Liver (tissue), 9 donors: ENCODE measurements around the gene FAM222A. TPM values are rescaled to one million over a fixed set of nuclear protein-coding genes. Genes with fewer than 3 reads are reported as not detected.

Experiments
- DNase-seq: peaks from one replicate; pipeline ENCODE4 v3.0.0-alpha.2; 2017; ENCODE audit warnings: low spot score
- H3K27ac ChIP-seq, 2 donors: one replicate each; pipeline ENCODE4 v1.7.0; 2013; ENCODE audit warnings: inconsistent platforms in 2 of 2, low read length in 2 of 2, control low read depth in 1 of 2, low read depth in 1 of 2, mild to moderate bottlenecking in 1 of 2
- H3K27me3 ChIP-seq, 4 donors: one replicate each; pipeline versions ENCODE4 v1.6.1 to v1.7.0; 2013; ENCODE audit warnings: low read length in 3 of 4, inconsistent platforms in 1 of 4, mild to moderate bottlenecking in 1 of 4, moderate library complexity in 1 of 4; ENCODE audit not compliant: control insufficient read depth in 4 of 4, insufficient read depth in 4 of 4
- H3K36me3 ChIP-seq, 4 donors: one replicate each; pipeline versions ENCODE4 v1.6.1 to v1.7.0; 2013; ENCODE audit warnings: low read length in 3 of 4, mild to moderate bottlenecking in 3 of 4, low read depth in 1 of 4, moderate library complexity in 1 of 4; ENCODE audit not compliant: control insufficient read depth in 4 of 4, insufficient read depth in 3 of 4
- H3K4me1 ChIP-seq, 4 donors: one replicate each; pipeline versions ENCODE4 v1.6.1 to v1.7.0; 2013; ENCODE audit warnings: low read length in 3 of 4, mild to moderate bottlenecking in 3 of 4, moderate library complexity in 1 of 4; ENCODE audit not compliant: control insufficient read depth in 4 of 4, insufficient read depth in 4 of 4
- H3K4me3 ChIP-seq, 3 donors: one replicate each; pipeline versions ENCODE4 v1.6.1 to v1.7.0; 2013; ENCODE audit warnings: low read length in 3 of 3, control low read depth in 1 of 3, low read depth in 1 of 3, mild to moderate bottlenecking in 1 of 3
- H3K9ac ChIP-seq, 2 donors: one replicate each; pipeline ENCODE4 v1.7.0; 2013; ENCODE audit warnings: low read length in 2 of 2, mild to moderate bottlenecking in 2 of 2, moderate library complexity in 2 of 2, control low read depth in 1 of 2, low read depth in 1 of 2
- H3K9me3 ChIP-seq, 4 donors: one replicate each; pipeline versions ENCODE4 v1.6.1 to v1.7.0; 2013; ENCODE audit warnings: low read length in 3 of 4; ENCODE audit not compliant: control insufficient read depth in 4 of 4
- FOXA1 ChIP-seq: IDR thresholded peaks from 2 replicates; pipeline ENCODE4 v1.6.1; 2016; ENCODE audit warnings: antibody characterized with exemption
- GABPA ChIP-seq, 2 donors: IDR thresholded peaks in 1 of 2; conservative IDR thresholded peaks in 1 of 2; 2 replicates each; pipeline ENCODE4 v1.6.1; 2016; ENCODE audit warnings: antibody characterized with exemption in 2 of 2, mild to moderate bottlenecking in 1 of 2, moderate library complexity in 1 of 2
- HNF4A ChIP-seq, 2 donors: conservative IDR thresholded peaks; 2 replicates each; pipeline ENCODE4 v1.6.1; 2016; ENCODE audit warnings: antibody characterized with exemption in 2 of 2, mild to moderate bottlenecking in 2 of 2
- JUND ChIP-seq, 2 donors: IDR thresholded peaks; 2 replicates each; pipeline ENCODE4 v1.6.1; 2016; ENCODE audit warnings: antibody characterized with exemption in 2 of 2
- NR2F2 ChIP-seq: IDR thresholded peaks from 2 replicates; pipeline ENCODE4 v1.6.1; 2016; ENCODE audit warnings: antibody characterized with exemption
- RAD21 ChIP-seq, 2 donors: IDR thresholded peaks; 2 replicates each; pipeline ENCODE4 v1.6.1; 2016; ENCODE audit warnings: antibody characterized with exemption in 2 of 2, mild to moderate bottlenecking in 2 of 2
- RXRA ChIP-seq, 2 donors: IDR thresholded peaks; 2 replicates each; pipeline ENCODE4 v1.6.1; 2017 to 2018; ENCODE audit warnings: antibody characterized with exemption in 2 of 2, mild to moderate bottlenecking in 1 of 2
- SP1 ChIP-seq: IDR thresholded peaks from 2 replicates; pipeline ENCODE4 v1.6.1; 2018; ENCODE audit warnings: antibody characterized with exemption, mild to moderate bottlenecking
- YY1 ChIP-seq: IDR thresholded peaks from 2 replicates; pipeline ENCODE4 v1.6.1; 2016; ENCODE audit warnings: antibody characterized with exemption, mild to moderate bottlenecking
- WGBS: extraction: QIAGEN DNeasy Blood & Tissue Kit; methylation state at CpG from one replicate; pipeline ENCODE4 v1.1.7; 2013; 5-methylcytosine and 5-hydroxymethylcytosine counted together
- polyA plus RNA-seq, 2 donors: library from polyadenylated mRNA; stranded (reverse) in 1 of 2; unstranded in 1 of 2; fragments of 200-250 nt in 1 of 2; fragments of >200 nt in 1 of 2; fragmentation: Nextera tagmentation in 1 of 2; extraction: Ambion mirVana in 1 of 2; gene quantifications; one replicate each; pipeline versions ENCODE4 v1.2.1 to v1.2.3, GENCODE V29; 2013 to 2015
- total RNA-seq, 2 donors: library from RNA; depleted of rRNA; stranded (reverse); fragments of >200 nt; gene quantifications; one replicate each; pipeline ENCODE4 v1.2.3, GENCODE V29; 2014
- TF ChIP-seq, protein P1 (sequence below): IDR thresholded peaks from 2 replicates; pipeline ENCODE4 v1.6.1; 2016; ENCODE audit warnings: antibody characterized with exemption
- TF ChIP-seq, protein P2 (sequence below): IDR thresholded peaks from 2 replicates; pipeline ENCODE4 v1.6.1; 2016; ENCODE audit warnings: antibody characterized with exemption
- donor health status: healthy.
- donor health status: healthy.
- donor health status: healthy.
- donor health status: healthy.
- donor health status: healthy.

The FAM222A gene
- total and polyA plus RNA-seq, 4 donors = 0.97 to 2.2 (median 1.9) TPM

DNA sequence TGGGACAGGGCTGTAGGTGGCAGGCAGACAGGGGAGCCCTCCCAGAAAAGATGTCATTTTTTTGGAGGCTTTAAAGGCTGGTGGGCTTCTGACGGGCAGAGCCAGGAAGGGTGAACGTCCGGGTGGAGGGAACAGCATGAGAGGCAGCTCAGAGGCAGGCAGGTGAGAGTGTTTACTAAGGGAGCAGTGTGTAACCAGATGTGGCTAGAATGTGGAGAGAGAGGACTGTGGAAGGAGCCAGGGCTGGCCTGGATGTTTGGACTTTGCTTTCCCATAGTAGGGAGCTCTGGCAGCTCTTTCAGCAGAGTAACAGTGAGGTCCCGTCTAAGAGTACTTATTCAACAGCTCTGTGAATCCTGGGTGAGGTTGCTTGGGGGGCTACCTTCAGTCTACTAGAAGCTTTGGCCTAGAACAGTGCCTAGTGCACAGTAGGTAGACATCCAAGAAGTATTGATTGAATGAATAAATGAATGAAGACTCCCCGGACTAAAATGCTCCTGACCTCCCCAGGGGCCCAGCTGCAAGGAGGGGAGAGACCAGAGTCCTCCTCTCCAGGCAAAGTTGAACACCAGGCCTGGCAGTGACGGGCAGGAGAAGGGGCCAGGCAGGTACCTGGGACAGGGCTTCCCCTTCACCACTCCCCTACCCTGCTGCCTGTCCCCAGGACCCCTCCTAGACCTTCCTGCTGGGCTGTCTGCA is 8.5 kb downstream of the FAM222A start:
- no peak for DNase-seq
- H3K4me3 ChIP-seq = no peak overlapping the region
- WGBS = 43% methylated on average over 6 of the region's 6 CpGs
- TF ChIP-seq FOXA1 (no peak), SP1 (peak; percentile 42), HNF4A (conservative IDR thresholded peaks at IDR 0.05) (peak; percentile 69 to 79), RXRA (IDR thresholded peaks at IDR 0.05) (peak in 1 of 2 donors; percentile 51)
- H3K27ac ChIP-seq = no peak overlapping the region
- no peak overlapping the region for H3K9ac ChIP-seq
- peaks cover 27 to 61% (median 57%) of the 10 kb centered on the region in 4 donors for H3K4me1 ChIP-seq
- H3K27me3 ChIP-seq = no peaks in the 10 kb centered on the region
- H3K9me3 ChIP-seq = no peaks in the 10 kb centered on the region
- no peaks in the 10 kb centered on the region for H3K36me3 ChIP-seq

DNA sequence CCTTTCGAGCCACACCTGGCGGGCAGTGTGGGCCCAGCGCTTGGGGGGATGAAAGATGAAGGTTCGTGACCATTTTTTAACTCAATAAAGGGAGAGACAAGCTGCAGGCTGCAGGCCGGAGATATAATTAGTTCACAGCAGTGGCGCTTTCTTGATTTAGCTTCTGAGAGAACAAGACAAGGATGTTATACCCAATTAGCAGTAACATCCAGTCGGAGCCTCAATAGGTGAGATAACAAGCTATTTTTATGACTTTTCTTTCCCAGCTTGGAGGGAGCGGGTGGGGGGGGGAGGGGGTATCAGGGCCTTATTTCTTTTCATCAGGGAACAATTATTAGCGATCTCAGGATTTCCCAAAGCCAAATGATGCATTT is 9.1 kb downstream of the FAM222A start:
- no peak overlapping the region for H3K27ac ChIP-seq
- H3K4me1 ChIP-seq = peaks cover 27 to 60% (median 56%) of the 10 kb centered on the region in 4 donors
- no peaks in the 10 kb centered on the region for H3K36me3 ChIP-seq
- H3K27me3 ChIP-seq = no peaks in the 10 kb centered on the region
- H3K4me3 ChIP-seq = no peak overlapping the region
- 81% methylated on average over 9 of the region's 9 CpGs for WGBS
- H3K9ac ChIP-seq = no peak overlapping the region
- H3K9me3 ChIP-seq = no peaks in the 10 kb centered on the region
- DNase-seq = no peak
- TF ChIP-seq RXRA (IDR thresholded peaks at IDR 0.05) (no peak), NR2F2 (no peak), RAD21 (IDR thresholded peaks at IDR 0.05) (no peak), JUND (IDR thresholded peaks at IDR 0.05) (no peak), SP1 (no peak)

DNA sequence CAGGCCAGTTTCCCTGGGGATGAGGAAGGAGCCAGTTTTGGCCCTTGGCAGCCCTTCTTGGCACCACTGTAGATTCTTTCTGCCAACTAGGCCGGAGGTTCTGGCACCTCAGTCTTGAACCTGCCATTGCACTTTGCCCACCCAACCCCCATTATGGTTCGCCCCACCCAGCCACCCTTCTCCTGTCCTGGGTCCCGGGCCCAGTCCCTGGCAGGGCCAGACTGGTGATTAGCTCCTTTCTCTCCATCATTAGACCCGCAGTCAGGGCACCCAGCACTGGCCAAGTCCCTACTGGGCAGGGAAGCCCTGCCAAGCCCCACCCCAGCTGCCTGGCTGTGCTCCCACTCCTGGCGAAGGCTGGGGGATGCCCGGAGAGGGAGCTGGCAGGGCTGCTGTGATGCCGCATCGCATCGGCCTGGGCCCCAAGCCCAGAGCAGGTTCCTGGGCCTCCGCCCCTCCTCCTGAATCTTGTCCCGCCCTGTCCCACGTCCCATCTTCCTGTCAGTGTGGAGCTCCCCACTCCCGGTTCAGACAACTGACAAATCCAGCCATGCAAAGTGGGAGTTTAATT is 9.8 kb downstream of the FAM222A start:
- no peak overlapping the region for H3K9ac ChIP-seq
- WGBS = 27% methylated on average over 13 of the region's 13 CpGs
- no peaks in the 10 kb centered on the region for H3K36me3 ChIP-seq
- TF ChIP-seq RAD21 (IDR thresholded peaks at IDR 0.05) (peak in 1 of 2 donors; percentile 36), JUND (IDR thresholded peaks at IDR 0.05) (peak in 1 of 2 donors; percentile 18), GABPA (IDR thresholded peaks at IDR 0.05 in 1 of 2, conservative IDR thresholded peaks at IDR 0.05 in 1 of 2) (no peak), RXRA (IDR thresholded peaks at IDR 0.05) (peak; percentile 74 to 89), HNF4A (conservative IDR thresholded peaks at IDR 0.05) (peak; percentile 58 to 82), SP1 (peak; percentile 73), YY1 (peak; percentile 45)
- TF ChIP-seq, protein P1, sequence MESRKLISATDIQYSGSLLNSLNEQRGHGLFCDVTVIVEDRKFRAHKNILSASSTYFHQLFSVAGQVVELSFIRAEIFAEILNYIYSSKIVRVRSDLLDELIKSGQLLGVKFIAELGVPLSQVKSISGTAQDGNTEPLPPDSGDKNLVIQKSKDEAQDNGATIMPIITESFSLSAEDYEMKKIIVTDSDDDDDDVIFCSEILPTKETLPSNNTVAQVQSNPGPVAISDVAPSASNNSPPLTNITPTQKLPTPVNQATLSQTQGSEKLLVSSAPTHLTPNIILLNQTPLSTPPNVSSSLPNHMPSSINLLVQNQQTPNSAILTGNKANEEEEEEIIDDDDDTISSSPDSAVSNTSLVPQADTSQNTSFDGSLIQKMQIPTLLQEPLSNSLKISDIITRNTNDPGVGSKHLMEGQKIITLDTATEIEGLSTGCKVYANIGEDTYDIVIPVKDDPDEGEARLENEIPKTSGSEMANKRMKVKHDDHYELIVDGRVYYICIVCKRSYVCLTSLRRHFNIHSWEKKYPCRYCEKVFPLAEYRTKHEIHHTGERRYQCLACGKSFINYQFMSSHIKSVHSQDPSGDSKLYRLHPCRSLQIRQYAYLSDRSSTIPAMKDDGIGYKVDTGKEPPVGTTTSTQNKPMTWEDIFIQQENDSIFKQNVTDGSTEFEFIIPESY = no peak
- TF ChIP-seq, protein P2, sequence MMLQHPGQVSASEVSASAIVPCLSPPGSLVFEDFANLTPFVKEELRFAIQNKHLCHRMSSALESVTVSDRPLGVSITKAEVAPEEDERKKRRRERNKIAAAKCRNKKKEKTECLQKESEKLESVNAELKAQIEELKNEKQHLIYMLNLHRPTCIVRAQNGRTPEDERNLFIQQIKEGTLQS = no peak
- peak overlapping the region in 1 of 2 donors; percentile 46 for H3K27ac ChIP-seq
- no peaks in the 10 kb centered on the region for H3K9me3 ChIP-seq
- no peaks in the 10 kb centered on the region for H3K27me3 ChIP-seq
- no peak for DNase-seq
- peaks cover 27 to 60% (median 56%) of the 10 kb centered on the region in 4 donors for H3K4me1 ChIP-seq
- H3K4me3 ChIP-seq = no peak overlapping the region
